Thyroid gland (tissue), 4 donors: ENCODE data around the gene WDR47. TPM values are rescaled to one million over a fixed set of nuclear protein-coding genes. Genes with fewer than 3 reads are reported as not detected.
A peak's percentile ranks its signal among the peaks of the same experiment; 100 is the strongest.

ENCODE experiments used
- DNase-seq, 2 donors: peaks; one replicate each; pipeline ENCODE4 v3.0.0-alpha.2; 2019
- H3K27ac ChIP-seq, 3 donors: fragments of 200-600 bp; sonication (generic); 1 replicate in 2 of 3; 2 replicates in 1 of 3; pipeline ENCODE4 v1.5.1; 2016 to 2019; ENCODE audit warnings: mild to moderate bottlenecking in 1 of 3, moderate library complexity in 1 of 3
- H3K27me3 ChIP-seq: fragments of 200-600 bp; sonication (generic); one replicate; pipeline ENCODE4 v1.5.1; 2019
- H3K36me3 ChIP-seq, 2 donors: fragments of 200-600 bp; sonication (generic); one replicate each; pipeline ENCODE4 v1.5.1; 2016 to 2019
- H3K4me1 ChIP-seq, 2 donors: fragments of 200-600 bp; sonication (generic); one replicate each; pipeline ENCODE4 v1.5.1; 2017 to 2019
- H3K4me3 ChIP-seq, 3 donors: fragments of 200-600 bp; sonication (generic); replicated peaks in 1 of 3; 1 replicate in 2 of 3; 2 replicates in 1 of 3; pipeline ENCODE4 v1.5.1; 2016; ENCODE audit warnings: mild to moderate bottlenecking in 1 of 3
- H3K9me3 ChIP-seq: fragments of 200-600 bp; sonication (generic); one replicate; pipeline ENCODE4 v1.5.1; 2017
- CTCF ChIP-seq, 6 experiments: fragments of 200-600 bp in 3 of 6; fragments of 450-650 bp in 3 of 6; sonication (generic) in 3 of 6; IDR thresholded peaks; one replicate each; pipeline ENCODE4 v1.5.1; 2016 to 2019; ENCODE audit warnings: antibody characterized with exemption in 6 of 6, mild to moderate bottlenecking in 2 of 6, inconsistent platforms in 1 of 6, moderate library complexity in 1 of 6
- POLR2A ChIP-seq, 2 donors: fragments of 450-650 bp; IDR thresholded peaks; one replicate each; pipeline ENCODE4 v1.6.1; 2017; ENCODE audit warnings: antibody characterized with exemption in 2 of 2, mild to moderate bottlenecking in 2 of 2, moderate library complexity in 1 of 2
- WGBS, 2 donors: methylation state at CpG; one replicate each; pipeline ENCODE4 v1.1.5; 2017; 5-methylcytosine and 5-hydroxymethylcytosine counted together
- intact Hi-C: fragments of 100-400 bp; cut with DNase I; formaldehyde crosslinking; loops from one replicate; pipeline ENCODE4 v1.15.1; 2023
- total RNA-seq, 4 donors: library from RNA; depleted of rRNA; stranded (reverse); fragments of >200 nt; gene quantifications; one replicate each; pipeline ENCODE4 v1.2.3, GENCODE V29; 2016

WDR47 gene
- total RNA-seq, 4 donors from 2014 or later, result 9.4 to 23.2 (median 12.9) TPM

- Histone ChIP-seq H3K4me3 (peak overlapping the region; percentile 44 to 59 (median 58)), H3K4me1 (peaks cover 17 to 21% of the 10 kb centered on the region in 2 donors), H3K27ac (peak overlapping the region; percentile 86 to 92 (median 89)), H3K36me3 (no peaks in the 10 kb centered on the region), H3K27me3 (no peaks in the 10 kb centered on the region), H3K9me3 (no peaks in the 10 kb centered on the region)
- peak; percentile 38 to 48 for DNase-seq
- TF ChIP-seq POLR2A (IDR thresholded peaks at IDR 0.05), result no peak
- no peak for TF ChIP-seq CTCF (IDR thresholded peaks at IDR 0.05)
- WGBS, 2 donors, result 21 to 26% methylated on average over 12 of the region's 12 CpGs
- intact Hi-C loops, result loop anchor here (5.0 kb wide), 1 partner anchor 80 kb away; the partner anchor contains the start of gene WDR47
These were observed 79.2 kb downstream of the WDR47 start for GRCh38 chr1:108962681-108963051.

GRCh38 chr1:108961752-108962486 is 80.0 kb downstream of the WDR47 start:
- H3K27me3 ChIP-seq, result no peaks in the 10 kb centered on the region
- peak overlapping the region in 1 of 3 donors; percentile 86 for H3K27ac ChIP-seq
- intact Hi-C loops, result loop anchor here (5.0 kb wide), 1 partner anchor 80 kb away; the partner anchor contains the start of gene WDR47
- peak overlapping the region in 2 of 3 donors; percentile 44 to 59 for H3K4me3 ChIP-seq
- no peak for DNase-seq
- H3K4me1 ChIP-seq, result peaks cover 17 to 21% of the 10 kb centered on the region in 2 donors
- TF ChIP-seq POLR2A (IDR thresholded peaks at IDR 0.05) (no peak), CTCF (IDR thresholded peaks at IDR 0.05) (no peak)
- 90 to 93% methylated on average over 15 of the region's 15 CpGs for WGBS, 2 donors
- H3K9me3 ChIP-seq, result no peaks in the 10 kb centered on the region
- H3K36me3 ChIP-seq, result no peaks in the 10 kb centered on the region

- Histone ChIP-seq H3K36me3 (no peaks in the 10 kb centered on the region), H3K9me3 (no peaks in the 10 kb centered on the region), H3K4me1 (peaks cover 17 to 21% of the 10 kb centered on the region in 2 donors), H3K27me3 (no peaks in the 10 kb centered on the region), H3K27ac (no peak overlapping the region), H3K4me3 (no peak overlapping the region)
- 90 to 92% methylated on average over 9 of the region's 9 CpGs for WGBS, 2 donors
- no peak for DNase-seq
- TF ChIP-seq CTCF (IDR thresholded peaks at IDR 0.05), result no peak
- TF ChIP-seq POLR2A (IDR thresholded peaks at IDR 0.05), result no peak
- intact Hi-C loops, result loop anchor here (5.0 kb wide), 1 partner anchor 81 kb away; the partner anchor contains the start of gene WDR47
These were observed 80.7 kb downstream of the WDR47 start for GRCh38 chr1:108961198-108961597.

GRCh38 chr1:108960719-108961118 is 81.2 kb downstream of the WDR47 start:
- Histone ChIP-seq H3K36me3 (no peaks in the 10 kb centered on the region), H3K27ac (no peak overlapping the region), H3K9me3 (no peaks in the 10 kb centered on the region), H3K4me3 (no peak overlapping the region), H3K27me3 (no peaks in the 10 kb centered on the region), H3K4me1 (peaks cover 17 to 21% of the 10 kb centered on the region in 2 donors)
- WGBS, 2 donors, result 94 to 95% methylated on average over 5 of the region's 5 CpGs
- intact Hi-C loops, result loop anchor here (5.0 kb wide), 1 partner anchor 82 kb away; the partner anchor contains the start of gene WDR47
- no peak for DNase-seq
- TF ChIP-seq CTCF (IDR thresholded peaks at IDR 0.05) (no peak), POLR2A (IDR thresholded peaks at IDR 0.05) (no peak)

GRCh38 chr1:108957888-108958287 is 84.0 kb downstream of the WDR47 start:
- intact Hi-C loops, result no loop called here
- 93 to 99% methylated on average over 5 of the region's 5 CpGs for WGBS, 2 donors
- peaks cover 17% of the 10 kb centered on the region in 2 donors for H3K4me1 ChIP-seq

More at GRCh38 chr1:108957888-108958287, 84.0 kb downstream of the WDR47 start:
- TF ChIP-seq CTCF (IDR thresholded peaks at IDR 0.05) (no peak), POLR2A (IDR thresholded peaks at IDR 0.05) (no peak)
- no peak for DNase-seq
- H3K36me3 ChIP-seq, result no peaks in the 10 kb centered on the region
- no peak overlapping the region for H3K27ac ChIP-seq
- H3K27me3 ChIP-seq, result no peaks in the 10 kb centered on the region
- H3K9me3 ChIP-seq, result no peaks in the 10 kb centered on the region
- no peak overlapping the region for H3K4me3 ChIP-seq
